ENCODE data around the gene TMPRSS11A.

The TMPRSS11A gene

GRCh38 chr4:67963356-67963755 lies at the start of gene TMPRSS11A:
TMPRSS11A (minus strand) TSS chr4:67963493; CDS start chr4:67963393, 100 bp downstream.
- H3K4me1 ChIP-seq (ENCODE audit: control insufficient read depth, insufficient read depth, low read length) = no peaks in the 10 kb centered on the region
- no peak within 1 kb of the TSS for H3K27ac ChIP-seq (ENCODE audit: low read length)
- DNase-seq (ENCODE audit: low read depth, low spot score) = no peak
- WGBS (ENCODE audit: insufficient coverage, insufficient read length) = no CpG with 5 or more reads among the region's 2 CpGs
- H3K36me3 ChIP-seq (ENCODE audit: control insufficient read depth, insufficient read depth, low read length) = no peaks in the 10 kb centered on the region
- H3K4me3 ChIP-seq (ENCODE audit: low read length) = no peak within 1 kb of the TSS
- H3K27me3 ChIP-seq (ENCODE audit: control insufficient read depth, insufficient read depth, low read length) = no peaks in the 10 kb centered on the region
- no peaks in the 10 kb centered on the region for H3K9me3 ChIP-seq (ENCODE audit: control insufficient read depth, insufficient read depth, low read length)

- DNase-seq (ENCODE audit: low read depth, low spot score) = no peak
- no peaks in the 10 kb centered on the region for H3K9me3 ChIP-seq (ENCODE audit: control insufficient read depth, insufficient read depth, low read length)
- H3K4me1 ChIP-seq (ENCODE audit: control insufficient read depth, insufficient read depth, low read length) = no peaks in the 10 kb centered on the region
- H3K4me3 ChIP-seq (ENCODE audit: low read length) = no peak overlapping the region
- H3K36me3 ChIP-seq (ENCODE audit: control insufficient read depth, insufficient read depth, low read length) = no peaks in the 10 kb centered on the region
- H3K27me3 ChIP-seq (ENCODE audit: control insufficient read depth, insufficient read depth, low read length) = no peaks in the 10 kb centered on the region
- no peak overlapping the region for H3K27ac ChIP-seq (ENCODE audit: low read length)
Measured at GRCh38 chr4:68011684-68012083, 48.4 kb upstream of the TMPRSS11A start.

GRCh38 chr4:68002906-68003305 lies 39.6 kb upstream of the TMPRSS11A start:
- DNase-seq (ENCODE audit: low read depth, low spot score) = no peak
- Histone ChIP-seq H3K4me1 (ENCODE audit: control insufficient read depth, insufficient read depth, low read length) (no peaks in the 10 kb centered on the region), H3K4me3 (ENCODE audit: low read length) (no peak overlapping the region), H3K27me3 (ENCODE audit: control insufficient read depth, insufficient read depth, low read length) (no peaks in the 10 kb centered on the region), H3K9me3 (ENCODE audit: control insufficient read depth, insufficient read depth, low read length) (no peaks in the 10 kb centered on the region), H3K27ac (ENCODE audit: low read length) (no peak overlapping the region), H3K36me3 (ENCODE audit: control insufficient read depth, insufficient read depth, low read length) (no peaks in the 10 kb centered on the region)

- no peak for DNase-seq (ENCODE audit: low read depth, low spot score)
Measured at GRCh38 chr4:67996127-67996526, 32.8 kb upstream of the TMPRSS11A start.

GRCh38 chr4:67988991-67989390 lies 25.7 kb upstream of the TMPRSS11A start:
- Histone ChIP-seq H3K4me3 (ENCODE audit: low read length) (no peak overlapping the region), H3K9me3 (ENCODE audit: control insufficient read depth, insufficient read depth, low read length) (no peaks in the 10 kb centered on the region), H3K27me3 (ENCODE audit: control insufficient read depth, insufficient read depth, low read length) (no peaks in the 10 kb centered on the region), H3K27ac (ENCODE audit: low read length) (no peak overlapping the region), H3K4me1 (ENCODE audit: control insufficient read depth, insufficient read depth, low read length) (no peaks in the 10 kb centered on the region), H3K36me3 (ENCODE audit: control insufficient read depth, insufficient read depth, low read length) (no peaks in the 10 kb centered on the region)
- no peak for DNase-seq (ENCODE audit: low read depth, low spot score)
- WGBS (ENCODE audit: insufficient coverage, insufficient read length) = no CpG with 5 or more reads among the region's 5 CpGs

More at GRCh38 chr4:67996127-67996526, 32.8 kb upstream of the TMPRSS11A start:
- no peaks in the 10 kb centered on the region for H3K9me3 ChIP-seq (ENCODE audit: control insufficient read depth, insufficient read depth, low read length)
- H3K27me3 ChIP-seq (ENCODE audit: control insufficient read depth, insufficient read depth, low read length) = no peaks in the 10 kb centered on the region
- no peak overlapping the region for H3K4me3 ChIP-seq (ENCODE audit: low read length)
- WGBS (ENCODE audit: insufficient coverage, insufficient read length) = no CpG with 5 or more reads among the region's 1 CpG
- H3K36me3 ChIP-seq (ENCODE audit: control insufficient read depth, insufficient read depth, low read length) = no peaks in the 10 kb centered on the region
- H3K27ac ChIP-seq (ENCODE audit: low read length) = no peak overlapping the region
- H3K4me1 ChIP-seq (ENCODE audit: control insufficient read depth, insufficient read depth, low read length) = no peaks in the 10 kb centered on the region

GRCh38 chr4:67983333-67983732 lies 20.0 kb upstream of the TMPRSS11A start:
- no CpG with 5 or more reads among the region's 2 CpGs for whole genome bisulfite sequencing (ENCODE audit: insufficient coverage, insufficient read length)
- H3K9me3 ChIP-seq (ENCODE audit: control insufficient read depth, insufficient read depth, low read length) = no peaks in the 10 kb centered on the region
- no peaks in the 10 kb centered on the region for H3K36me3 ChIP-seq (ENCODE audit: control insufficient read depth, insufficient read depth, low read length)
- no peaks in the 10 kb centered on the region for H3K27me3 ChIP-seq (ENCODE audit: control insufficient read depth, insufficient read depth, low read length)
- no peaks in the 10 kb centered on the region for H3K4me1 ChIP-seq (ENCODE audit: control insufficient read depth, insufficient read depth, low read length)
- no peak overlapping the region for H3K27ac ChIP-seq (ENCODE audit: low read length)
- no peak overlapping the region for H3K4me3 ChIP-seq (ENCODE audit: low read length)
- DNase-seq (ENCODE audit: low read depth, low spot score) = no peak

- H3K4me3 ChIP-seq (ENCODE audit: low read length) = no peak overlapping the region
- no CpG with 5 or more reads among the region's 6 CpGs for WGBS (ENCODE audit: insufficient coverage, insufficient read length)
- no peaks in the 10 kb centered on the region for H3K9me3 ChIP-seq (ENCODE audit: control insufficient read depth, insufficient read depth, low read length)
- no peaks in the 10 kb centered on the region for H3K4me1 ChIP-seq (ENCODE audit: control insufficient read depth, insufficient read depth, low read length)
- H3K36me3 ChIP-seq (ENCODE audit: control insufficient read depth, insufficient read depth, low read length) = no peaks in the 10 kb centered on the region
- no peaks in the 10 kb centered on the region for H3K27me3 ChIP-seq (ENCODE audit: control insufficient read depth, insufficient read depth, low read length)
- no peak overlapping the region for H3K27ac ChIP-seq (ENCODE audit: low read length)
- no peak for DNase-seq (ENCODE audit: low read depth, low spot score)
Measured at GRCh38 chr4:67980512-67980911, 17.2 kb upstream of the TMPRSS11A start.

- Histone ChIP-seq H3K36me3 (ENCODE audit: control insufficient read depth, insufficient read depth, low read length) (no peaks in the 10 kb centered on the region), H3K27me3 (ENCODE audit: control insufficient read depth, insufficient read depth, low read length) (no peaks in the 10 kb centered on the region), H3K4me3 (ENCODE audit: low read length) (no peak overlapping the region), H3K27ac (ENCODE audit: low read length) (no peak overlapping the region), H3K9me3 (ENCODE audit: control insufficient read depth, insufficient read depth, low read length) (no peaks in the 10 kb centered on the region; the same call in 1 of the 2 replicates), H3K4me1 (ENCODE audit: control insufficient read depth, insufficient read depth, low read length) (no peaks in the 10 kb centered on the region)
- WGBS (ENCODE audit: insufficient coverage, insufficient read length) = no CpG with 5 or more reads among the region's 1 CpG
- DNase-seq (ENCODE audit: low read depth, low spot score) = no peak
Measured at GRCh38 chr4:67973608-67974007, 10.3 kb upstream of the TMPRSS11A start.

GRCh38 chr4:67954890-67955289 lies 8.4 kb downstream of the TMPRSS11A start:
- no peaks in the 10 kb centered on the region for H3K27me3 ChIP-seq (ENCODE audit: control insufficient read depth, insufficient read depth, low read length)
- no peaks in the 10 kb centered on the region for H3K4me1 ChIP-seq (ENCODE audit: control insufficient read depth, insufficient read depth, low read length)
- no peak overlapping the region for H3K27ac ChIP-seq (ENCODE audit: low read length)
- no peaks in the 10 kb centered on the region for H3K9me3 ChIP-seq (ENCODE audit: control insufficient read depth, insufficient read depth, low read length)
- no peak overlapping the region for H3K4me3 ChIP-seq (ENCODE audit: low read length)
- no peaks in the 10 kb centered on the region for H3K36me3 ChIP-seq (ENCODE audit: control insufficient read depth, insufficient read depth, low read length)
- no peak for DNase-seq (ENCODE audit: low read depth, low spot score)

- no peaks in the 10 kb centered on the region for H3K9me3 ChIP-seq (ENCODE audit: control insufficient read depth, insufficient read depth, low read length)
- no CpG with 5 or more reads among the region's 3 CpGs for WGBS (ENCODE audit: insufficient coverage, insufficient read length)
- H3K27me3 ChIP-seq (ENCODE audit: control insufficient read depth, insufficient read depth, low read length) = no peaks in the 10 kb centered on the region
- DNase-seq (ENCODE audit: low read depth, low spot score) = no peak
- H3K36me3 ChIP-seq (ENCODE audit: control insufficient read depth, insufficient read depth, low read length) = no peaks in the 10 kb centered on the region
- H3K4me3 ChIP-seq (ENCODE audit: low read length) = no peak overlapping the region
- no peak overlapping the region for H3K27ac ChIP-seq (ENCODE audit: low read length)
- no peaks in the 10 kb centered on the region for H3K4me1 ChIP-seq (ENCODE audit: control insufficient read depth, insufficient read depth, low read length)
Measured at GRCh38 chr4:67941074-67941473, 22.2 kb downstream of the TMPRSS11A start.

- no peaks in the 10 kb centered on the region for H3K36me3 ChIP-seq (ENCODE audit: control insufficient read depth, insufficient read depth, low read length)
- H3K27ac ChIP-seq (ENCODE audit: low read length) = no peak overlapping the region
- no peak for DNase-seq (ENCODE audit: low read depth, low spot score)
- H3K4me1 ChIP-seq (ENCODE audit: control insufficient read depth, insufficient read depth, low read length) = no peaks in the 10 kb centered on the region
- no peak overlapping the region for H3K4me3 ChIP-seq (ENCODE audit: low read length)
- no peaks in the 10 kb centered on the region for H3K9me3 ChIP-seq (ENCODE audit: control insufficient read depth, insufficient read depth, low read length)
- no peaks in the 10 kb centered on the region for H3K27me3 ChIP-seq (ENCODE audit: control insufficient read depth, insufficient read depth, low read length)
- no CpG with 5 or more reads among the region's 2 CpGs for WGBS (ENCODE audit: insufficient coverage, insufficient read length)
Measured at GRCh38 chr4:67940506-67940905, 22.8 kb downstream of the TMPRSS11A start.
